ENCODE results near the gene GOLGA8F. TPM values are rescaled to one million over a fixed set of nuclear protein-coding genes. Genes with fewer than 3 reads are reported as not detected.
"Not testable (repeated sequence)": the region's sequence is repeated elsewhere in the genome, so short reads cannot be mapped to it uniquely, and the experiment has no call there.

The GOLGA8F gene
- not detected for total RNA-seq

DNA sequence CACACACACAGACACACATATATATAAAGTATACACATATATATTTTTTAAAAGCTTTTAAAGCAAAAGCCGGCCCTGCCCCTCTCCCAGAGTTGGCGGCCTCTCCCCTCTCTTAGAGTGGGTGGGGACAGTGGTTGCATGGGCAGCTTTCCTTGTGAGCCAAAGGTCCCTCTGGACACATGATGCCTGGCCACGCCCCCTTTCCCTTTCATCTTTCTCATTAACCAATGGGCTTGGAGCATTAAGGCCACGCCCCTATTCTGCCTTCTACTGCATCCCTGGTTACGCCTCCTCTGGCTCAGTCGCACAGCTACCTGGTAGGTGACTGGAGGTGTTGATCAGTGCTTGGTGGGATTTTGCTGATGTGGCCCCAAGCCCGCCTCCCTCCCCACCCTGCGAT is at the start of gene GOLGA8F:
Gene GOLGA8F (plus strand): TSS at position 301 of the 400 bp plus-strand sequence. CDS start 98 bp downstream, at position 399.
- DNase-seq; H3K4me1 ChIP-seq; H3K36me3 ChIP-seq; H3K27ac ChIP-seq; H3K27me3 ChIP-seq; intact Hi-C loops (cut with DNase I); H3K4me3 ChIP-seq (replicated peaks in 1 of 3); H3K9me3 ChIP-seq: not testable (repeated sequence)
- WGBS, 2 donors, result no CpG with 5 or more reads among the region's 8 CpGs

GRCh38 chr15:28357984-28358383 is 20.5 kb upstream of the GOLGA8F start, which contains the start of gene GOLGA6L24:
Gene GOLGA6L24 (minus strand): TSS chr15:28358084. CDS start chr15:28358023, 61 bp downstream.
- intact Hi-C loops (cut with DNase I); H3K36me3 ChIP-seq; H3K9me3 ChIP-seq; H3K27me3 ChIP-seq; H3K4me3 ChIP-seq (replicated peaks in 1 of 3); H3K27ac ChIP-seq; H3K4me1 ChIP-seq; DNase-seq: not testable (repeated sequence)
- no CpG with 5 or more reads among the region's 7 CpGs for WGBS, 2 donors

- no CpG with 5 or more reads among the region's 17 CpGs for WGBS, 2 donors
- DNase-seq, result peak in 1 of 2 donors; percentile 0
Measured at GRCh38 chr15:28365502-28365901, 13.0 kb upstream of the GOLGA8F start.

GRCh38 chr15:28380053-28380452 is 1.6 kb downstream of the GOLGA8F start:
- H3K27ac ChIP-seq; H3K4me3 ChIP-seq (replicated peaks in 1 of 3); H3K36me3 ChIP-seq; intact Hi-C loops (cut with DNase I); H3K9me3 ChIP-seq; H3K27me3 ChIP-seq; DNase-seq; H3K4me1 ChIP-seq: not testable (repeated sequence)
- 69 to 77% methylated on average over 3 of the region's 3 CpGs for WGBS, 2 donors

More at GRCh38 chr15:28365502-28365901, 13.0 kb upstream of the GOLGA8F start:
- H3K27me3 ChIP-seq; intact Hi-C loops (cut with DNase I); H3K4me3 ChIP-seq (replicated peaks in 1 of 3); H3K9me3 ChIP-seq; H3K36me3 ChIP-seq; H3K4me1 ChIP-seq; H3K27ac ChIP-seq: not testable (repeated sequence)

DNA sequence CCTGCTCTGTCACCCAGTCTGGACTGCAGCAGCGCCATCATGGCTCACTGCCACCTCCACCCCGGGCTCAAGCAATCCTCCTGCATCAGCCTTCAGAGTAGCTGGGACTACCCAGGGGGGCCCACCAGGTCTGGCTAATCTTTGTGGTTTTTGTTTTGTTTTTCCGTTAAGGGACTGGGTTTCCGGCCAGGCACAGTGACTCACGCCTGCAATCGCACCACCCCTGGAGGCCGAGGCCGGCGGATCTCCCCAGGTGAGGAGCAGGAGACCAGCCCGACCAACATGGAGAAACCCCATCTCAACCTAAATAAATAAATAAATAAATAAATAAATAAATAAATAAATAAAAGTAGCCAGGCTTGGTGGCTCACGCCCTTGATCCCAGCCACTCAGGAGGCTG is 17.6 kb downstream of the GOLGA8F start:
- DNase-seq; intact Hi-C loops (cut with DNase I); H3K4me1 ChIP-seq; H3K36me3 ChIP-seq; H3K4me3 ChIP-seq (replicated peaks in 1 of 3); H3K27me3 ChIP-seq; H3K27ac ChIP-seq; H3K9me3 ChIP-seq: not testable (repeated sequence)
- WGBS, 2 donors, result 71% methylated on average over 1 of the region's 11 CpGs; no CpG with 5 or more reads in 1 of the 2 donors

- H3K36me3 ChIP-seq; H3K27ac ChIP-seq; H3K4me3 ChIP-seq (replicated peaks in 1 of 3); H3K4me1 ChIP-seq; DNase-seq; intact Hi-C loops (cut with DNase I); H3K27me3 ChIP-seq; H3K9me3 ChIP-seq: not testable (repeated sequence)
- WGBS, 2 donors, result no CpG with 5 or more reads among the region's 64 CpGs
Measured at GRCh38 chr15:28402774-28403435, 24.4 kb downstream of the GOLGA8F start.

GRCh38 chr15:28420470-28420869 is 42.0 kb downstream of the GOLGA8F start:
- WGBS, 2 donors, result 85 to 94% methylated on average over 2 of the region's 3 CpGs
- H3K4me1 ChIP-seq; H3K27ac ChIP-seq; H3K36me3 ChIP-seq; intact Hi-C loops (cut with DNase I); H3K27me3 ChIP-seq; H3K4me3 ChIP-seq (replicated peaks in 1 of 3); DNase-seq; H3K9me3 ChIP-seq: not testable (repeated sequence)

DNA sequence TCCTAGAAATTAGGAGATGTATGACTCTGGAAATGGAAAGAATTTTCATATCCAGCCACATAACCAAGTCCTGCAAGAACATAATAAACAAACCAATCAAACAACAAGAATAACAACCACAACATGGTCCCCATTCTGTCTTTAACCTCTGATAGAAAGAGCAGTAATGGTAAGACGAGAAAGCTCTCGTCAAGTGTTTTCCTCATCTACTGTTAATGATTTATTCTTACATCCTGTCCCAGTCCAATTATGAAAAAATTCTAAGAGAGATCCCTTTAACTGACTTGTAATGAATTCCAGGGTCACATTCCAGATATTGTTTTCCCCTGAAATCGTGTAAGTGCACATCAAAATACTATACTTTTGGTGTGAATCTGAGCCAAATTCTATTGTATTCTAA is 57.1 kb downstream of the GOLGA8F start:
- H3K27ac ChIP-seq; H3K9me3 ChIP-seq; H3K4me3 ChIP-seq (replicated peaks in 1 of 3); H3K4me1 ChIP-seq; DNase-seq; H3K36me3 ChIP-seq; intact Hi-C loops (cut with DNase I); H3K27me3 ChIP-seq: not testable (repeated sequence)
- no CpG with 5 or more reads among the region's 3 CpGs for WGBS, 2 donors

Small RNAs within 50 kb of the gene (microRNA-seq; reads per million reads assigned to microRNA genes)
- not detected for gene MIR4509-2

Small RNAs within 50 kb of the gene (small RNA-seq; reads per million reads assigned to genes)
- gene AC091304.5 (not detected), gene AC091304.6 (not detected), gene AC091304.9 (not detected), gene MIR4509-2 (not detected), gene RN7SL238P (not detected)

Other genes with a start within 250 kb of the GOLGA8F start
- 10 to 100 TPM; 59.3 to 88.1 (median 71.0) TPM for gene HERC2, start 56.5 kb upstream of the GOLGA8F start, total RNA-seq
- not detected for gene GOLGA6L24, start 20.6 kb upstream of the GOLGA8F start, total RNA-seq
- gene GOLGA8G, start 154.3 kb downstream of the GOLGA8F start, total RNA-seq, result not detected
- not detected for gene GOLGA6L25, start 174.9 kb downstream of the GOLGA8F start, total RNA-seq

Data from thyroid gland (tissue), 4 donors.